K562 (cell line): ENCODE measurements around the gene CERS6. TPM values are rescaled to one million over a fixed set of nuclear protein-coding genes. Genes with fewer than 3 reads are reported as not detected.

ENCODE experiments used
- ATF4 ChIP-seq: fragments of 450-650 bp; formaldehyde crosslinking; IDR thresholded peaks from 2 replicates; pipeline ENCODE4 v1.4.0; 2022; ENCODE audit warnings: mild to moderate bottlenecking, moderate library complexity
- BRF2 ChIP-seq: IDR thresholded peaks from 3 replicates; pipeline ENCODE4 v1.6.1; 2011; ENCODE audit warnings: borderline replicate concordance, mild to moderate bottlenecking; ENCODE audit not compliant: insufficient read length, insufficient read depth
- CHD4 ChIP-seq: fragments of 200-600 bp; sonication (generic); IDR thresholded peaks from 3 replicates; pipeline ENCODE4 v1.6.1; 2012; ENCODE audit warnings: low read depth, mild to moderate bottlenecking, mixed read lengths, low read length, inconsistent platforms; ENCODE audit not compliant: insufficient read depth, insufficient replicate concordance, poor library complexity, severe bottlenecking
- HMGXB4 ChIP-seq: sonication (generic); formaldehyde crosslinking; IDR thresholded peaks from 2 replicates; pipeline ENCODE4 v1.8.1; 2023; ENCODE audit warnings: mild to moderate bottlenecking, missing genetic modification reagents
- KDM4B ChIP-seq, 2 experiments: fragments of 450-650 bp in 1 of 2; sonication (generic) in 1 of 2; IDR thresholded peaks; 2 replicates each; pipeline ENCODE4 v1.6.1; 2016 to 2017; ENCODE audit warnings: borderline replicate concordance in 2 of 2, antibody characterized with exemption in 1 of 2, low read depth in 1 of 2, mild to moderate bottlenecking in 1 of 2
- MAFG ChIP-seq: fragments of 450-650 bp; conservative IDR thresholded peaks from 2 replicates; pipeline ENCODE4 v1.6.1; 2016; ENCODE audit warnings: missing genetic modification characterization, missing compliant biosample characterization
- SUPT5H ChIP-seq: fragments of 450-650 bp; IDR thresholded peaks from 2 replicates; pipeline ENCODE4 v1.6.1; 2016
- TFAM ChIP-seq: fragments of 250-450 bp; sonication (Bioruptor Pico); conservative IDR thresholded peaks from 2 replicates; pipeline ENCODE4 v1.5.0; 2021; ENCODE audit warnings: mild to moderate bottlenecking, moderate library complexity
- WHSC1 ChIP-seq: IDR thresholded peaks from one replicate; pipeline ENCODE4 v1.6.1; 2012; ENCODE audit warnings: low read length, control low read depth, inconsistent platforms
- ZBTB2 ChIP-seq: fragments of 450-650 bp; IDR thresholded peaks from 2 replicates; pipeline ENCODE4 v1.6.1; 2016; ENCODE audit warnings: antibody characterized with exemption
- ZNF140 ChIP-seq: fragments of 250-450 bp; sonication (Bioruptor Pico); IDR thresholded peaks from 2 replicates; pipeline ENCODE4 v1.8.0; 2021; ENCODE audit warnings: moderate library complexity, mild to moderate bottlenecking, inconsistent platforms
- ZNF668 ChIP-seq: fragments of 250-450 bp; sonication (Bioruptor Pico); IDR thresholded peaks from 2 replicates; pipeline ENCODE4 v1.8.0; 2022; ENCODE audit warnings: mild to moderate bottlenecking, inconsistent platforms
- ZNF764 ChIP-seq: fragments of 250-450 bp; sonication (Bioruptor Pico); IDR thresholded peaks from 2 replicates; pipeline ENCODE4 v1.4.0; 2020; ENCODE audit warnings: low read depth, mild to moderate bottlenecking, moderate library complexity
- polyA plus RNA-seq, 8 experiments: library from polyadenylated mRNA; depleted of rRNA in 4 of 8; stranded (reverse) in 5 of 8; unstranded in 3 of 8; fragments of >200 nt; fragmentation: Nextera tagmentation in 2 of 8; fragmentation: Illumina TruSeq in 1 of 8; extraction: Ambion mirVana in 2 of 8; extraction: Trizol in 1 of 8; gene quantifications; 2 replicates each; pipeline versions ENCODE4 v1.2.1 to v1.2.3, GENCODE V29; 2011 to 2014; ENCODE audit warnings: inconsistent platforms in 1 of 8, missing spikeins in 1 of 8
- total RNA-seq, 7 experiments: library from RNA; depleted of rRNA in 6 of 7; stranded (reverse); fragments of >200 nt in 6 of 7; fragmentation: Illumina TruSeq in 2 of 7; extraction: Trizol in 2 of 7; gene quantifications; 2 replicates each; pipeline versions ENCODE4 v1.2.1 to v1.2.3, GENCODE V29; 2011 to 2021; ENCODE audit warnings: low replicate concordance in 1 of 7

The CERS6 gene
- total and polyA plus RNA-seq, 9 of the 15 experiments (the other 6 are each of a cell fraction or from before 2014, with no cell fraction given) = 1.6 to 13.6 (median 11.4) TPM

- no peak for TF ChIP-seq WHSC1
- no peak for TF ChIP-seq BRF2
- TF ChIP-seq ATF4 = no peak
- TF ChIP-seq MAFG (tag) = no peak
- no peak for TF ChIP-seq CHD4
- TF ChIP-seq SUPT5H = no peak
- TF ChIP-seq ZBTB2 = no peak
- TF ChIP-seq ZNF140 (CRISPR knock-in tag) = no peak
- TF ChIP-seq ZNF764 (CRISPR knock-in tag) = no peak
- no peak for TF ChIP-seq KDM4B (IDR thresholded peaks at IDR 0.05; ENCODE audit: borderline replicate concordance in 2 of 2, low read depth in 1 of 2)
- no peak for TF ChIP-seq ZNF668 (CRISPR knock-in tag)
- no peak for TF ChIP-seq HMGXB4 (CRISPR knock-in tag)
- TF ChIP-seq TFAM = no peak
These were observed 238.8 kb downstream of the CERS6 start (continued) for GRCh38 chr2:168694866-168695265.
